HG03571 (cell line): ENCODE data around the gene UBAC2.
"Not testable (repeated sequence)": the region's sequence is repeated elsewhere in the genome, so short reads cannot be mapped to it uniquely, and the experiment has no call there.

Source experiments
- ATAC-seq: cut with Tn5 transposase; IDR thresholded peaks from one replicate; pipeline ENCODE4 v1.9.1; 2021; ENCODE audit not compliant: unreplicated experiment

Gene UBAC2

GRCh38 chr13:99211421-99212035 is 10.9 kb downstream of the UBAC2 start:
- no peak for ATAC-seq

DNA sequence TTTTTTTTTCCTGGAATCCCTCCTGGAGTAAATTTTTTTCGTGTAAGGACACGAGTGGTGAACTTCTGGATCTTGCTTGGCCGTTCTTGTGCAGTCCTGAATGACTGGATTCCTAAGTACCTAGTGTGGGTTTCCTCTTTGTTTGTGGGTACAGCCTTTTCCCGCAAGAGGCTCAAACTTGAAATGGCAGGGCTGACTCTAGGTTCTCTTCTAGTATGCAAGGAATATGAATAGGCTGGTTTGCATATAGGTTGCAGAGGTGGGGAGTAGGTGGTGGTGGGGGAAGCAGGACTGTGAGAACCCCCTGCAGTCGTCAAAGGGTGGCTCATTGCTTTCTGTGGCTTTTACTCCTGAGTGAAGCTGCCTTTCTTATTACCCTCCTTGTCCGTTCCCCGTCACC is 13.6 kb downstream of the UBAC2 start:
- peak; percentile 90 for ATAC-seq

- ATAC-seq: no peak
These were observed 14.1 kb downstream of the UBAC2 start for GRCh38 chr13:99214731-99215130.

DNA sequence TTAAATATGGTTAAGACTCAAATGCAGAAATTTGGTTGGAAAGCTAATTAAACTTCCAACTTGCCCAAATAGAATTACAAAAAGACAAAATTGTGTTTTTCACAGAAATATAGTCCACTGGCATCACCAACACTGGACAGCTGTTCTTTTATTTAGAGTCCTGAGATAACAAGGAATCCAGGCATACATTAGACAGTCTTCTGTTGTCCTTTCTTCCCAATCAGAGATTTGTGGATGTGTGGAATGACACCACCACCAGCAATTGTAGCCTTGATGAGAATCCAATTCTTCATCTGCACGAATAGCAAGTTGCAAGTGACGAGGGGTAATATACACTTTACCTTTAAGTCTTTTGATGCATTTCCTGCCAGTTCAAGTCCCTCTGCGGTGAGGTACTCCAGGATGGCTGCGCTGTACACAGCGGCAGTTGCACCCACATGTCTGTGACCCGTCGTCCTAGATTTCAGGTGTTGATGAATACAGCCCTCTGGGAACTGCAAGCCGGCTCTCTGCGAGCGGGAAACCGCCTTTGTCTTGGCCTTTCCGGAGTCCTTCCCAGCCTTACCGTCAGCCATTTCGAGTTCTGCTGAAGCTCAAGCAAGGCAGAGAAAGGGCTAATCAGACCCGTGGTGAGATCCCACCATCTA is 14.7 kb downstream of the UBAC2 start:
- ATAC-seq: no peak

DNA sequence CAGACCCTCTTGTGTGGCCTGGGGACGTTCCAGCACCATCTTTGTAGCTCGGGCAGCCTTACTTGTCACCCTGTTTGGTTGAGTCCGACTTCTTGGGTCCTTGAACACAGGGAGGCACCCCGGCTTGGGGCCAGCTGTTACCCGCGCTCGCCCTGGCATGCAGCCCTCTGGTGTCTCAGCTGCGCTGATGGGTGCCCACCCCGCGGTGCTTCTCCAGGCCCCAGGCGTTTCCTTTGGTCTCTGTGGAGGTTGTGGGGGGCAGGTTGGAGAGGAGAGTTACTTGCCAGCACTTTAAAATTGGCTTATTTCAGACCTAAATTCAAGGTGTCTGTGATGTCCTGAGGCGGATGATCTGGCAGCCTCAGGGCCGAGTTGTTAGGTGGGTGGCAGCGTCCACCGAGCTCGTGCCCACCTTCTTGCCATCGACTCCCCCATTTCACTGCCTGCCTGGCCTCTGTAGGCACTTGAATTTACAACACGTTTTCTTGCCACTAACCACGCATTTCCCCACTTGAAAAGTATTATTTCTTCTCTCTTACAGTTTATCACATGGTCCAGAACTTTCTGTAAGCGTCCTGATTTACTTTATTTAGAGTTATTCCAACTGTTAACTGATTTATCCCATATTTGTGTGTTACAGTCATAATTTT is 16.9 kb downstream of the UBAC2 start:
- ATAC-seq: no peak

DNA sequence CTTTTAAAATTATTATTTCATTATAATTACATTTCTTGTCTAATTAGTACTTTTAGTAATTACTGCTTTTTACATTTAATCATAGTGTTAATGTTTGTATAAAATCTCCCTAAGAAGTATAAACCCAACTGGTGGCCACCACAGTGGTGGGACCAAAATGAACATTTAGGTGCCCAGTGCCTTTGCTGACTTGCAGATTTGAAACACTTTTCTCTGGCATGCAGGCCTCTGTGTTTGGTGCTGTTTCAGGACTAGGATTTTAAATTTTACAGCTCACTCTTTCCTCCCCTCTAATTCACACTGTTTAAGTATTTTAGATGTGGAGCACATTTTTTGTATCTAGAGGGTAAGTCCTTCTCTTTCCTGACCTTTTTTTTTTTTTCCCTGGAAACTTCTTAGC is 17.5 kb downstream of the UBAC2 start:
- ATAC-seq: no peak

- ATAC-seq: no peak
These were observed 17.9 kb downstream of the UBAC2 start for GRCh38 chr13:99218545-99218944.

GRCh38 chr13:99218969-99219368 is 18.3 kb downstream of the UBAC2 start:
- peak; percentile 34 for ATAC-seq

GRCh38 chr13:99220199-99220935 is 19.7 kb downstream of the UBAC2 start:
- ATAC-seq: no peak

DNA sequence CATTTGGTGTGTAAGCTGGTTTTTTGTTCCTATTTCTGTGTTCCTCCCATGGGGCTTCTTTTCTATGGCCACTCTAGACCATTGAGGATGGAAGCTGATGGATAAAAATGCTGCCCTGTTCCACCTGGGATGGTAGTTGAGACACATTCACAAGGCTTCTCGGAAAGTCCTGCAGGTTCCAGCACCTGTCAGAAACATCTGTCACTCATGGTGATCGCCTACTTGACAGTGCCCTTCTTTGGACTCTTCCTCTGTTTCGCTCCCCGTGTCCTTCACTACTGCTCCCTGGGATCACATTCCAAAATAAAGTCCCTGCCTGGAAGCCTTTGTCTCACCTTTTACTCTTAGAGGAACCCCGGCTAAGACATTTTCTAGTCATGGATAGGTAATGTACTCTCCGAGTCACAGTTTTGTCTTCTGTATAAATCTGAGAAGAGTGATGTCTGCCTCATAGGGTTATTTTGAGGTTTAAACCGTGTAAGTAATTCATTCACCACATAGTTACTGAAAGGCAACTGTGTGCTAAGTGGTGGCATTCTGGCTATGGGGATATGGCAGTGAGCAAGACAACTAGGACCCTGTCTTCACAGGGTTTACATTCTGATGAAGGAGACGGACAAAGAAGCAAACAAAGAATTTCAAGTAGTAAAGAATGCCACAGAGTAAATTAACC is 21.0 kb downstream of the UBAC2 start:
- ATAC-seq: no peak

DNA sequence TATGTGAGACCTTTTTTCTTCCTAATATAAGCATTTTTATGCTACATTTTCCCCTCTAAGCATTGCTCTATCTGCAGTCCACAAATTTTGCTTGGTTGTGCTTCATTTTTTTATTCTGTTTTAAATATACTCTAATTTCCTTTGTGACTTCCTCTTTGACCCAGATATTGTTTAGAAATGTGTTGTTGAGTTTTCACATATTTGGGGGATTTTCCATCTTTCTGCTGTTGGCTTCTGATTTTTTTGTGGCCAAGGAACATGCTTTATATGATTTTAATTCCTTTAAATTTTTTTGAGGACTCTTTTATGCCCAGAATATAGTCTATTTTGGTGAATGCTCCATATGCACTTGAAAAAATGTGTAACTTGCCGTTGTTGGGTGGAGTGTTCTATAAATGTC is 22.9 kb downstream of the UBAC2 start:
- no peak for ATAC-seq

DNA sequence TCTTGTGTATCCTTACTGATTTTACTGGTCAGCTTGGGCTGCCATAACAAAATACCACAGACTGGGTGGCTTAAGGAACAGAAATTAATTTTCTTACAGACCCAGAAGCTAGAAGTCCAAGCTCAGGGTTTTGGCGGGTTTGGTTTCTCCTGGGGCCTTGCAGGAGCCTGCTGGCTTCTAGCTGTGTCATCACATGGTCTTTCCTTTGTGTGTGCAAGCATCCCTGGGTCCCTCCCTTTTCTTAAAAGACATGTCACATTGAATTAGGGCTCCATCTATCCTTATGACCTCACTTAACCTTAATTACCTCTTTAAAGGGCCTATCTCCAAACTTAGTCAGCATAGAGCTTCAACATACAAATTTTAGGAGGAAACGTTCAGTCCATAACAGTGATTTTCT is 23.4 kb downstream of the UBAC2 start:
- ATAC-seq: no peak

DNA sequence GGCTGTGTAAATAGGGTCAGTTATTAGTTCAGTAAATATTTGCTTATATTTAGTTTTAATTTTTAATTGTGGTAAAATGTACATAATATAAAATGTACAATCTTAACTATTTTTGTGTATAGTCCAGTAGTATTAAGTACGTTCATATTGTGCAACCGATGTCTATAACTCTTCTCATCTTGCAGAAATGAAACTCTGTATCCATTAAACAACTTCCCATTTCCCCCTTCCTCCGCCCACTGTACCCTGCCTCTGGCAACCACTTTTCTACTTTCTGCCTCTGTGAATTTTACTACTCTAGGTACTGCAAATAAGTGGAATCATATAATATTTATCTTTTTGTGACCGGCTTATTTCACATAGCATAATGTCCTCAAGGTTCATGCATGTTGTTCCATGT is 24.4 kb downstream of the UBAC2 start:
- ATAC-seq: no peak

GRCh38 chr13:99226513-99226912 is 25.9 kb downstream of the UBAC2 start:
- ATAC-seq: no peak

DNA sequence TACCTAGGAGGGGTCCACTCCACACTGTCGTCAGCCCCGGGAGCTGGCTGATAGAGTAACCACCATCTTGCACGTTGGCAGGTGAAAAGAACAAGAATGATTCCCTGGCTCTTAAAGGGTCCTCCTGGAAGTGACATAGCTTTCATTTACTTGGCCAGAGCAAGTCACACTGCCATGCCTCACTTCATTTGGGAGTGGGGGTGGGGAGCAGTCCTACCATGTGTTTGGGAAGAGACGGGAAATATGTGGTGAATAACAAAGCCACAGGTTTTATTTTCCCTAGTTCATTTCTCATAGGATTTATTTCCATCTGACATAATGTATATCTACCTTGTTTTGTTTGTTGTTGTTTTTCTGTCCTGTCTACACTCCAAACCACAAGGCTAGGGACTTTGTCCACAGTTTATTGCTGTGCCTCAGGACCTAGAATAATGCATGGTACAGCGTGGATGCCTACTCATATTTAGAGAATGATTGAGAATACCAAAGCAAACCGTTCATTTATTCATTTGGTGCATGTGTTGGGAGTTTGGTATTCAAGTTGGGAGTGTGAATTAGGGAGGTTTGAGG is 26.8 kb downstream of the UBAC2 start:
- no peak for ATAC-seq

DNA sequence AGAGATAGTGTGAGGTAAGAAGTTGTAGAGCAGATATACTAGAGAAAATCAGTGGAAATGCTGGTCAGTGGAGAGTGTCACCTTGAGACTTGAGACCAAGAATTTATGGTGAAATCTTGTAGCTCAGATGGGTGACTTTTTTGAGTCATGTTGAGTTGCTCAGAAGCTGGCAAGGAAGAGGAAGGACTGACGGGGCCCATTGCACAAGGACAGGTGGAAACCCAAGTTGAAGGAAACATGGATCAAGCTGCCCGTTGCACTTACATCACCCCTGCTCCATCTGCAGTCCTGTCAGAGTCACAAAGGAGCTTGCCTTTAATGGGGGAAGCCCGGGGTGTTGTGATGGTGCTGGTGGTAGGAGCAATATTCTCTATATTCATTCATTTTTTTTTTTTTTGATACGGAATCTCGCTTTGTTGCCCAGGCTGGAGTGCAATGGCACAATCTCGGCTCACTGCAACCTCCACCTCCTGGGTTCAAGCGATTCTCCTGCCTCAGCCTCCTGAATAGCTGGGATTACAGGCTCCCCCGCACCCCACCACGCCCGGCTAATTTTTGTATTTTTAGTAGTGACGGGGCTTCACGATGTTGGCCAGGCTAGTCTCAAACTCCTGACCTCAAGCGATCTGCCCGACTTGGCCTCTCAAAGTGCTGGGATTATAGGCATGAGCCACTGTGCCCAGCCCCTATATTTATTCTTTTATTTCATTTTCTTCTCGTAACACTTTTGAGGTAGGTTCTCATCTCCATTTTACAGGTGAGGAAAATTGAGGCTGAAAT is 27.4 kb downstream of the UBAC2 start:
- ATAC-seq: no peak

DNA sequence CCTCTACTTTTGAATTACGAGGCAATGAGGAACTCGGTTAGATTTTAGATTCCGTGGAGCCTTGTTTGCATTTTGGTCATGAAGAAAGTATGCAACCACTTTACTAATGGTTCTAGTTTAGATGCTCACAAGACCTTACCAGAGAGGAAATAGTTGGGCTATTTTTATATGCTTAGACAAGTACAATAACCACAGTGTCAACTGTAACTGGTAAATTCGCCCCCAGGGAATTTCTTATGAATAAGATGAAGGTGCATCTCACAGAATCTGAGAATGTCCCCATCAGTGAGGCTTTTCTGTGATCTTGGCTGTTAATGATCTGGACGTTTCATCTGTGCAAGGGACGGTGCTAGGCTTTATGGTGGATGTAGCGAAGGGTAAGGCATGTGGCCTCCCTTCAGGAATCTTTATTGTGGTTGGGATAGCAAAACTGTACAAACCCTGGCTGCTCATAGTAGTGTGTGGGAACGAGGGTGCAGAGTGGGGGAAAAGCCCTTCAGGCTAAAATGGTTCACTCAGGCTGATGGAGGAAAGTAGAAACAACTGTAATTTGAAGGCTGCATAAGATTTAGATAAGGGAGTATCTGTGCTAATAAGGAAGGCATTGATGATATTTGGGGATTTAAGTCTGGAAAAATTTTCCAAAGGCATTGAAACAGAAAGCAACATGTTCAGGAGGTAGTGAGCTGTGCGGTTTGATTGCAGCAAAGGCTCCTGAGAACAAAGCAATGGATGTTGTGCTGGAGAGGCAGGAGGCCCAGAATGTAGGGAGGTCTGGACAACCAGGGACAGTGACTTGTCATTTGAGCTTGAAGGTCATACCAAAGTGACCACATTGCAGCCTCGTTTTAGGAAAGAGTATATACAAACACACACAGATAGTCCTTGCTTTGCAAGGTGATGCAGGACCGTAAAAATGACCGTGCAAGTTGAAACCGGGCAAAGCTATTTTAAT is 28.4 kb downstream of the UBAC2 start:
- peak; percentile 82 for ATAC-seq

GRCh38 chr13:99230588-99230987 is 29.9 kb downstream of the UBAC2 start:
- not testable (repeated sequence) for ATAC-seq

DNA sequence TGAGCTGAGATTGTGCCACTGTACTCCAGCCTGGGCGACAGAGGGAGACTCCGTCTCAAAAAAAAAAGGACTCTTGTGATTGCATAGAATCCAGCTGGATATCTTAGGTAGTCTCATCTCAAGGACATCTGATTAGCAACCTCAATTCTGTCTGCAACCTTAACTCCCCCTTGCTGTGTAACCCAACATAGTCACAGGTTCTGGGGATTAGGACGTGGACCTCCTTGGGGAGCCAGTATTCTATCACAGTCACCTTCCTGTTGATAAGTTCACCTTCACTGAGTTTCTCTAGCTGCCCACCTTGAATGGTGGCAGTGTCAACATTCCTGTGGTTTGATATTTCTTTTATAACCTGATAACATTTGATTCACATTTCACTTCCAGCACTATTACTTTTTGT is 30.3 kb downstream of the UBAC2 start:
- no peak for ATAC-seq
